NB4 (cell line): ENCODE measurements around the gene CHRNA7.
"Not testable (repeated sequence)": the region's sequence is repeated elsewhere in the genome, so short reads cannot be mapped to it uniquely, and the experiment has no call there.

Experiments used
- CTCF ChIP-seq: IDR thresholded peaks from one replicate; pipeline ENCODE4 v1.5.1; 2012; ENCODE audit warnings: low read depth, low read length
- MAX ChIP-seq: IDR thresholded peaks from 2 replicates; pipeline ENCODE4 v1.6.1; 2011; ENCODE audit warnings: low read depth, low read length
- MYC ChIP-seq: IDR thresholded peaks from 2 replicates; pipeline ENCODE4 v1.6.1; 2011; ENCODE audit warnings: low read depth, low read length
- POLR2A ChIP-seq: IDR thresholded peaks from 2 replicates; pipeline ENCODE4 v1.6.1; 2011; ENCODE audit warnings: mild to moderate bottlenecking; ENCODE audit not compliant: insufficient read length; ENCODE audit errors: extremely low read depth

GRCh38 chr15:32166270-32166669, 136.0 kb downstream of the CHRNA7 start:
- not testable (repeated sequence) for TF ChIP-seq POLR2A, CTCF, MAX, MYC
